ENCODE data around the gene ZSCAN4.
A peak's percentile ranks its signal among the peaks of the same experiment; 100 is the strongest.

Gene ZSCAN4

DNA sequence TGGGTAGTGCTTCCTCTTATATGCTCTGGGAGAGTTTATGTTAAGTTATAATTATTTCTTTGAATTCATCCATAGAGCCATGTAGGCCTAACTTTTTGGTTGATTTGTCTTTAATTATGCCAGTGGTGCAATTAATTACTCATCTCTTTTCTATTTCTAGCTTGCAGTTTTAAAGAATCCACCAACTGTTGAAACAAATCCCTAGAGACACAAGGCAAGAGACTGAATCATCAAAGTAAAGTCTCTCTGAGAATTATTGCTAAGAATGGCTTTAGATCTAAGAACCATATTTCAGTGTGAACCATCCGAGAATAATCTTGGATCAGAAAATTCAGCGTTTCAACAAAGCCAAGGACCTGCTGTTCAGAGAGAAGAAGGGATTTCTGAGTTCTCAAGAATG is 7.1 kb downstream of the ZSCAN4 start:
- DNase-seq (ENCODE audit: low read depth, low spot score): no peak

DNA sequence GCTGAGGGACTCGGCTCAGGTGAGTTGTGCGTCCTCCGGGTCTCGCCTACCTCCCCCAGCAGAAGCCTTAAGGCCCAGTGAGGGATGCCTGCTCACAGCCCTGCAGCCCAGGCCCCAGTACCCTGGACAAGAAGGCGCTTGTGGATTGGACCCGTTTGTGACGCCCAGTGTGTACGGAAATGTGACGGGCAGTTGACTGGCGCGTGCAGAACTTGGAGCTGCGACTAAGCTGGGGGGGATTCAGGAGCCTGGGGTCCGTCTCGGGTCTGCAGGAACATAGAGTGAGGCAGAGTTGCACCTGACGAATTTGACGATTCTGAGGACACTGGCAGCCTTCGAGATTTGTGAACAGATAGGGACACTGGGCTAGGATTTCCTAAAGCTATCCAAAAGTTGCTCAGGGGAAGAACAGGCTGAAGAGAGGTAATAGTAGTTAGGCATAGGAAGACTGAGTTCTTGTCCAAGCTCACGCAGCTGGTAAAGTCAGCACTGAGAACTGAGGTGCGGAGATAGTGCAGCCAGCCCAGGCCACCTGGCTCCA is 13.6 kb downstream of the ZSCAN4 start:
- no peak for DNase-seq (ENCODE audit: low read depth, low spot score)

DNA sequence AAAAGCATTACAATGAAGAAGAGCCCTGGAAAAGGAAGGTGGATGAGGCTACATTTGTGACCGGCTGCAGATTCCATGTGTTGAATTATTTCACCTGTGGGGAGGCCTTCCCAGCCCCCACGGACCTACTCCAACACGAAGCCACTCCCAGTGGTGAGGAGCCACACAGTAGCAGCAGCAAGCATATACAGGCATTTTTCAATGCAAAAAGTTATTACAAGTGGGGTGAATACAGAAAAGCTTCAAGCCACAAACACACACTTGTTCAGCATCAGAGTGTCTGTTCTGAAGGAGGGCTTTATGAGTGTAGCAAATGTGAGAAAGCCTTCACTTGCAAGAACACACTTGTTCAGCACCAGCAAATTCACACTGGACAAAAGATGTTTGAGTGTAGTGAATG is 18.0 kb downstream of the ZSCAN4 start:
- DNase-seq (ENCODE audit: low read depth, low spot score): no peak

DNA sequence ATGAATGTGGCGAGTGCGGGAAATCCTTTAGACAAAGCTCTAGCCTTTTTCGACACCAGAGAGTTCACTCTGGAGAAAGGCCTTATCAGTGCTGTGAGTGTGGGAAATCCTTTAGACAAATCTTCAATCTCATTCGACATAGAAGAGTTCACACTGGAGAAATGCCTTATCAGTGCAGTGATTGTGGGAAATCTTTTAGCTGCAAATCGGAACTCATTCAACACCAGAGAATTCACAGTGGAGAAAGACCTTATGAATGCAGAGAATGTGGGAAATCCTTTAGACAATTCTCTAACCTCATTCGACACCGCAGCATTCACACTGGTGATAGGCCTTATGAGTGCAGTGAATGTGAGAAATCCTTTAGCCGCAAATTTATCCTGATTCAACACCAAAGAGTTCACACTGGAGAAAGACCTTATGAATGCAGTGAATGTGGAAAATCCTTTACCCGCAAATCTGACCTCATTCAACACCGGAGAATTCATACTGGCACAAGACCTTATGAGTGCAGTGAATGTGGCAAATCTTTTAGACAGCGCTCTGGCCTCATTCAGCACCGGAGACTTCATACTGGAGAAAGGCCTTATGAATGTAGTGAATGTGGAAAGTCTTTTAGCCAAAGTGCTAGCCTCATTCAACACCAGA is 18.8 kb downstream of the ZSCAN4 start:
- DNase-seq (ENCODE audit: low read depth, low spot score): no peak

DNA sequence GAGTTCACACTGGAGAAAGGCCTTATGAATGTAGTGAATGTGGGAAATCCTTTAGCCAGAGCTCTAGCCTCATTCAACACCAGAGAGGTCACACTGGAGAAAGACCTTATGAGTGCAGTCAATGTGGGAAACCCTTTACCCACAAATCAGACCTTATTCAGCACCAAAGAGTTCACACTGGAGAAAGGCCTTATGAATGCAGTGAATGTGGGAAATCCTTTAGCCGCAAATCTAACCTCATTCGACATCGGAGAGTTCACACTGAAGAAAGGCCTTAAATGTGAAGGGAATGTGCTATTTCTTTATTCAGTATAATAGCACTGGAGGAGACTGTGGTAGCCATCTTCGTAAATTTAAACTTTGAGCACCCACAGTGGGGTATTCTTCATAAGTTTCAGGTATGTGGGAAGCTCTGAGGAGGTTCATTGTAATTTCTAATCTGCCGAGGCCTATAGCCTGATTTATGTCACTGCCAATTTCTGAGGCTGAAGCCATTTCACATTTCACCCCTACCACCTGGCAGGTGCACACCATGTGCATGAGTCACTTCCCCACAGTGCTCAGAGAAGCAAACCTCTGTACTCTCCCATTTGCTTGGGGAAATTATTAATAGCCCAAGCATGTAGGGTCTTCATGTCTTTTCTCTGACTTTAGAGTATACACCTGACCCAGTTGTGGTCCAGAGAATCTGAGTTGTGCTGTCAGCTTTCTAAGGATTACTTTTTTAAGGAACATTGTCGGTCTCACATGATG is 19.5 kb downstream of the ZSCAN4 start:
- DNase-seq (ENCODE audit: low read depth, low spot score): no peak

DNA sequence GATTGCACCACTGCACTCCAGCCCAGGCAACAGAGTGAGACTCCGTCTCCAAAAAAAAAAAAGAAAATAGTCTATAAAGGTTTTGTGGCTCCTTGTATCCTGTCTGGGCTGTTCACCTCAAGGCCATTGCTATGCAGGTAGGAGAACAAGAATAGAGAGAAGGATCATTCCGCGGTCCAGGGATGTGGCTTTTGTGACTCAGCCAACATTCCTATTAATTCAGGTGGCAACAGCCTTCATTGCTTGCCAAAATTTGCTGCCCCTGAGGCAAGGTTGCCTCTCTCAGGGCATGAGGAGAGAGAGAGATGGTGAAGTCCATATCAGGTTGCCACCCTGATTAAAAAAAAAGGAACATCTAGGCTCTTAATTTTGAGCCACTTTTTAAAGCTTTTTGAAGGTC is 21.0 kb downstream of the ZSCAN4 start:
- no peak for DNase-seq (ENCODE audit: low read depth, low spot score)

DNA sequence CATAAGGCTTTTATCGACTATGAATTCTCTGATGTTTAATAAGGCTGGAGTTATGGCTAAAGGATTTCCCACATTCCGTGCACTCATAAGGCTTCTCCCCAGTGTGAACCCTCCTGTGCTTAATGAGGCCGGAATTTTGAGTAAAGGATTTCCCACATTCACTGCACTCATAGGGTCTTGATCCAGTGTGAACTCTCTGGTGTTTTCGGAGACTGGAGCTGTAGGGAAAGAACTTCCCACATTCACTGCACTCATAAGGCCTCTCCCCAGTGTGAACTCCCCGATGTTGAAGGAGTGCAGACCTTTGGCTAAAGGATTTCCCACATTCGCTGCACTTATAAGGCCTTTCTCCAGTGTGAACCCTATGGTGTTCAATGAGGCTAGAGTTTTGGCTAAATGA is 32.9 kb downstream of the ZSCAN4 start:
- DNase-seq (ENCODE audit: low read depth, low spot score): no peak

DNA sequence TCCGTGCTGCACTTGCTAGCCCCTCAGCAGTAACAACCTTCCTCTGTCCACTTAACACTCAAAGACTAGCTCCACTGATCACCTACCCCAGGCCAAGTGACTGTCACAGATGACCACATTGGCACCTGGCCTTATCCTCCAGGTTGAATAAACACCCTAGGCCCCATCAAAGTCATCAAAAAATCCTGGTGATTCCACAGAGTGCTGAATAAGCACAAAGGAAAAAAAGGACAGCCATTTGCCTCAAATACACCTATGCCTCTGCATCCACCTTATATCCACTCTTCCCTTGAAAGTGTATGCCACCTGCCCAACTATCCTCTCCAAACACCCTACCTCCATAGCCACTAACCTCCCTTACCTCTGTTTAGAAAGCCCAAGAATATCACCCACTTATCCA is 37.6 kb downstream of the ZSCAN4 start:
- no peak for DNase-seq (ENCODE audit: low read depth, low spot score)

DNA sequence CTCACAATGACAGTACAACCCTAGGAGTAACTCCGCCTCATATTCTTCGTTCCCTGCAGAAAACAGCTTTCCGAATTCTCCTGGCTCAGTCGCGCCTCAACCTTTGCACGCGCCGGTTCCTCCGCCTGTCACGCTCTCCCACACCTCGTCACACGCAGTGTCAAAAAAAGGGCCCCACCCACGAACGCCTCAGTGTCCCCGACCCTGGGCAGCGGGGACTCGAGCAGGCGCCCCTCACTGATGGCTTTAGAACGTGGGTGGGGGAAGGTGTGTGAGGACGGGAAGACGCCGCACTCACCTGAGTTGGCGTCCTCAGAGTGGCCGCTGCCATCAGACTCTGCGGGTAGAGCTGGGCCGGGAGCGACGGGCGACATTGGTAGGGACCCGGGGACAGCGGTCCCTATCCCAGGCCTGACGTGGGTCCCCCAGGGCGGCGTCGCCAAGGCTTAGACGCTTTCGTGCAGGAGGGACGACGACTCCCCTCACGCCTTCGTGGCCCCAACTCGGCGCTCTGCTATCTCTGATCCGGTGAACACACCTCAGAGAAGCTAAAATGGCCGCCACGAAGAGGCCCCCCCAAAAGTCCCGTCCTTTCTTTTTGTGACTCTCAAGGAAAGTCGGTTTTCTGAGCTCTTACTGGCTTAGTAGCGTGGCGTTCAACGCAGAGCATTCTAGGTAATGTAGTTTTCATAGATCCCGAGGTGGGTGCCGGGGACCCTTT is 40.1 kb downstream of the ZSCAN4 start, which contains the start of gene ZNF154:
TSS of gene ZNF154 (minus strand) at position 564 of the 721 bp plus-strand sequence. CDS start at position 331, 233 bp downstream.
- peak; percentile 53 for DNase-seq (ENCODE audit: low read depth, low spot score)

DNA sequence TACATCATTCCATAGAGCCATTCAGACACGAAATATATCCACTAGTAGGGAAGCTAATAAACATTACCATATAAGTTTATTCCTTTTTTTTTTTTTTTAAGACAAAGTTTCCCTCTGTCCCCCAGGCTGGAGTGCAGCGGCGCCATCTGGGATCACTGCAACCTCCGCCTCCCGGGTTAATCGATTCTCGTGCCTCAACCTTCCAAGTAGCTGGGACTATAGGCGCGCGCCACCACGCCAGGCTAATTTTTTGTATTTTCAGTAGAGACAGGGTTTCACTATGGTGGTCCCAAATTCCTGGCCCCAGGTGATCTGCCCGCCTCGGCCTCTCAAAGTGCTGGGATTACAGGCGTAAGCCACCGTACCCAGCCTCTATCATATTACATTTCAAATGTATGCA is 40.9 kb downstream of the ZSCAN4 start:
- no peak for DNase-seq (ENCODE audit: low read depth, low spot score)

DNA sequence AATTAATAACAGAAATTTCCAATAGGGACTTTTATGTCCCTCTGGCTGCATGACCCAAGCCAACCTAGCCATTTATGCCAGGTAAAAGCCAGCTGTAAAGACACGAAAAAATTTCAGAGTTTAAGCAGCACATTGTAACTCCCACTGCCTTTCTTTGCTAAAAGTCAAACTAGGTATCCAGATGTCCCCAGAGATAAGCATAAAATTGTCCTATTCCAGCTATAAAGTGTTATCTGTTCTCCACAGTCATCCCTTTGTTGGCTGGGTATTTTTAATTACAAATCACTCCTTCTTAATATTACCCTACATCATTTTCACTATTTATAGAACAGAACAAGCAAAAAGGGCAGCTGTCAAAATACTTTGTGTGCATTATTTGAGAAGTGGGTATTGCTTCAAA is 43.5 kb downstream of the ZSCAN4 start:
- no peak for DNase-seq (ENCODE audit: low read depth, low spot score)

DNA sequence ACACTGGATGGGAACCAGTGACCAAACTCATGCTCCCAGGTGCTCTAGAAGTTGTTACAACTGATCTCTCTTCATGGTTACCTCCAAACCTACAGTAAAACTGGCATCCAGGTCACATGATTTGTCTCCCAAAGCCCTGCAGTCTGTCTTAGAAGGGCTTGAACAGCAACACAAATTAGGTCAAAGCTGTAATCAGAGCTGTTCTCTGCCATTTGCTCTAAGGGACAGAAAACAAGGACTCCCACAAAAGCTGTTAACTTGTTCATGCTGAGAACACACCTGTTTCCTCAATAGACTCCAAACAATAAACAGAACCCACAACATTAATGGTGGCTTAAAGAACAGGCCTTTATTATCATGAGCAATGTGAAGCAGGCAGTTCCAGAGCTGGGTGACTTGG is 50.7 kb downstream of the ZSCAN4 start:
- DNase-seq (ENCODE audit: low read depth, low spot score): no peak

DNA sequence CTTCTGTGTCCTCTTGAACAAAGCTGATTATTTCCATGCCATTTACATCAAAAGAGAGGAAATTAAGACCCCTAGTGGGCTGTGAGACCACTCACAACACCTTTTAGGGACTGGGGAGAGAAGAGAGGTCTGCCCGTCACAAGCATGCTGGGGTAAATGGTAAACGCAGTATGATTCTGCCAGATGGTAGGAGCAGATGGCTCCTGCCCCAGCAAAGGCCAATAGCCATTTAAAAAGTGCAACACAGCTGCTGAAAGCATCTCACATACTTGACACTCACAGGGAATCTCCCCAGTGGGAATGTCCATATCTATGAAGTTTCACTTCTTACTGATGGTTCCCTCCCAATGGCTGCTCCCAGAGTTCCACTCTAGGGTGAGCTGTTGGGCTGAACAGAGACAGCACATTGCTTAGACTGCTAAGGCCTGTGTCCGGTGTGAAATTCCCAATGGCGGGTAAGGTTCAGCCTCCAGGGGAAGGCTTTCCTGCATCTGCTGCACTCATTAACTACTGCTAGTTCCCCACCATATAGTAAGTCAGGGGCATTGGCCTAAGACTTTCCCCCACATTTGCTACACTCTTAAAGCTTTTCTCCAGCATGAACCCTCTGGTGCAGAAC is 51.3 kb downstream of the ZSCAN4 start:
- no peak for DNase-seq (ENCODE audit: low read depth, low spot score)

DNA sequence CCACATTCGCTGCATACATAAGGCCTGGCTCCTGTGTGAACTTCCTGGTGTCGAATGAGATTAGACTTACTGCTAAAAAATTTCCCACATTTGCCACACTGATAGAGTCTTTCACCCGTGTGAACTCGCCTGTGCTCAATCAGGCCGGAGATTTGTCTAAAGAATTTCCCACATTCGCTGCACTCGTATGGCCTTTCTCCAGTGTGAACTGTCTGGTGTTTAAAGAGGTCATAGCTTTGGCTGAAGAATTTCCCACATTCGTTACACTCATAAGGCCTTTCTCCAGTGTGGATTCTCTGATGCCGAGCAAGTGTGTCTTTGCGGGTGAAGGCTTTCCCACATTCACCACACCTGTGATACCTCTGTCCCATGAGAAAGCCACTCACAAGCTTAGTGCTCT is 52.1 kb downstream of the ZSCAN4 start:
- DNase-seq (ENCODE audit: low read depth, low spot score): no peak

Measured in smooth muscle cell of the brain vasculature (primary cell).